NCI-H1436 (cell line): ENCODE results near the gene DAZL.
A peak's percentile ranks its signal among the peaks of the same experiment; 100 is the strongest.
"Not testable (repeated sequence)": the region's sequence is repeated elsewhere in the genome, so short reads cannot be mapped to it uniquely, and the experiment has no call there.

Source experiments
- DNase-seq: peaks from one replicate; lab custom pipeline; 2025; lab: John Stamatoyannopoulos, UW

The DAZL gene, protein sequence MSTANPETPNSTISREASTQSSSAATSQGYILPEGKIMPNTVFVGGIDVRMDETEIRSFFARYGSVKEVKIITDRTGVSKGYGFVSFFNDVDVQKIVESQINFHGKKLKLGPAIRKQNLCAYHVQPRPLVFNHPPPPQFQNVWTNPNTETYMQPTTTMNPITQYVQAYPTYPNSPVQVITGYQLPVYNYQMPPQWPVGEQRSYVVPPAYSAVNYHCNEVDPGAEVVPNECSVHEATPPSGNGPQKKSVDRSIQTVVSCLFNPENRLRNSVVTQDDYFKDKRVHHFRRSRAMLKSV

DNA sequence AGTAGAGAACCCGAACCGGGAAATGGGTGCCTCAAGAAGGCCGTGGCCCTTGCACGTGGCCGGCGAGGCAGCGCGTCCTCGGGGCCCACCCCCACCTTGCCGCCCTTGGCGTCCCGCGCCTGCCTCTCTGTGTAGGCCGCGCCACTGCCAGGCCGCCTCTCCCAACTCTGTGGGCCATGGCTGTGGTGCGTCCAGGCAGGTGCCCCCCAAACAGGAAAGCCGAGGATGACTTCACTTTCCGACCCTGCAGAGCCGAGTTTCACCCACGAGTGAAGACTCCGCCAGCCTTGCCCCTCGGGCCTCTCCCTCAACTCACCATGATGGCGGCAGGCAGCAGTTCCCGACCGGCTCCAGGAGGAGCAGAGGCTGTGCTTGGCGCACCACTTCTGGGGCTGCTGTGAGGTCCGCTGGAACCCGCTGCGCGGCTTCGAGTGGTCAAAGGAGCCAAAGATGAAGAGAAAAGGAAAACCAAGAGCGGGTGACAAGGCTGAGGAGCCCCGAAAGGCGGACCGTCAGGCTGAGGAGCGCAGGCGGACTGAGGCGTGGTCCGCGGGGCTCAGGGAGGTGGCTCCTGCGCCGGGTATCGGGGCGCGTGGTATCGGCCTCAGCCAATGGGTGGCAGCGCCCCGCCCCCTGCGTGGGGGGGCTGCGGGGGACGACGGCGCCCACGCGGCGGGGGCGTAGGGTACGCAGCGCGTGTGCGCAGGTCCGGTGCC is at the start of gene DAZL:
Gene DAZL (minus strand): TSS at position 537 of the 716 bp plus-strand sequence. CDS start 218 bp downstream, at position 319.
- DNase-seq = no peak

DNA sequence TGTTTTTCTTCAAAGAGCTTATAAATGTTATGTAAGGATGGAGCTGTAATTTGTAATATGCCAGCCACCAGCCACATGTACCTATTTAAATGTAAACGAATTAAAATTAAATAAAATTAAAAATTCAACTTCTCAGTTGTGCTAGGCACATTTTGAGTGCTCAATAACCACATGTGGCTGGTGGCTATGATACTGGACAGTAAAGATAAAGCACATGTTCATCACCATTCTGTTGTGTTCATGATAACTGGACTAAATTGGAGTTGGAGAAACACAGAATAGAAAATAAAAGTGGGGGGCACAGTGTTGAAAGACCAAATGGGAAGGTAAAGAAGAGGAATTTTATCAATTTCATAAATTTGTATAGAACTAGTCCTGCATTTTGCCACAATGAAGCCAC is 49.8 kb upstream of the DAZL start:
- DNase-seq = no peak

DNA sequence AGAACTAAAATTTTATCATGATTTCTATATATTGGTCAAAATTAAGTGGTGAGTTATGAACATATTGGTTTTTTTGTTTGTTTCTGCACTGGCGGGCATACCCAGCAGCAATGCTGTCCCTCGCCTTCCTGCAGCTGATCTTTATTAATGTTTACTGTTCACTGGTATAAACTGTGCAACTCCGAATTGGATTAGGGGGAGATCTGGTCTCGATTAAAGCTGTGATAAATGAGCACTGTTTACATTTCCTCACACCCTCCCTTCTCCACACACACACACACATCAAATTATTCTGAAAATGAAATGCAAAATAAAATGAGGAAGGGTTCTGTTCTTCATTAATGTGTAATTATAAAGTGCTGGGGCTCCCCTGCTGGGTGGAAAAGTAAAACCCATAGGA is 48.5 kb upstream of the DAZL start:
- no peak for DNase-seq

DNA sequence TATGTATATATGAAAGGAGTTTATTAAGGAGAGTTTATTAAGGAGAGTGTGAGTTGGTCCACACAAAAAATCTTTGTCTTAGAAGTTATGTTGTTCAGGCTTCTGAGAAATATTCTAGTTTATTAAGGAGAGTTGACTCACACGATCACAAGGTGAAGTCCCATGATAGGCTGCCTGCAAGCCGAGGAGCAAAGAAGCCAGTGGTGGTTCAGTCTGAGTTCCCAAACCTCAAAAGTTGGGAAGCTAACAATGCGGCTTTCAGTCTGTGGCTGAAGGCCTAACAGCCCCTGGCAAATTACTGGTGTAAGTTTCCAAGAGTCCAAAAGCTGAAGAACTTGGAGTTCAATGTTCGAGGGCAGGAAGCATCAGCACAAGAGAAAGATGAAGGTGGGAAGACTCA is 42.4 kb upstream of the DAZL start:
- DNase-seq = no peak

DNA sequence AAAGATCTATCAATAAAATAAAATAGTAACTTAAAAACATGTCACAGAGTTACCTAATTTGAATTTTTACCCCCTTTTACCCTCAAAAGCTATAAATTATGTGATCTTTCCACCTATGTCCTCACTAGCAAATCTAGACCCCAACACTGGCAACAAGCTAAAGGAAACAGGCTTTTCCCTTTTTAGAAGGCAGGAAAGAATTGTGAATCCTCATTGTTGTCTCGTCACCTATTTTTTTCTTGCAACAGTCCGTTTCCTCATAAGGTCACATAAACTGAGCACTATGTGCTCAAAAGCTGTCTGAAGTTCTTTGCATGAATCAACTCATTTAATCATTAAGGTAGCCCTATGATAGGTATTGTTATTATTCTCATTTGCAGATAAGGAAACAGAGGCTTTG is 34.6 kb upstream of the DAZL start:
- no peak for DNase-seq

DNA sequence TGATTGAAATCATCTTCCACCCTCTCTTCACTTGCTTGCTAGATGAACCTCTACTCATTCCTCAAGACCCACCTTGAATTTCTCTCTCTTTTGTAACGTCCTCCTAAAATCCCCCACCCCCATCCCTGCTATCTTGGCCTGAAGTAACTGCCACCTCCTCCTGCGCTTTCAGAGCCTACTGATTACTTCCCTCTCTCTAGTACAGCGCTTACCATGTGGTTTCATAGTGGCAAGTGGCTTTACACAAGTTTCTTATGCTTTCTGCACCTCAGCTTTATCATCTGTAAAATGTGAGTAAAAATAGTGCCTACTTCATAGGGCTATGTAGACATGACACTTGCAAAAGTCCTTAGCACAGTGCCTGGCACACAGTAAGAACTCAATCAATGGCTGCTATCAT is 28.7 kb upstream of the DAZL start:
- DNase-seq = no peak

DNA sequence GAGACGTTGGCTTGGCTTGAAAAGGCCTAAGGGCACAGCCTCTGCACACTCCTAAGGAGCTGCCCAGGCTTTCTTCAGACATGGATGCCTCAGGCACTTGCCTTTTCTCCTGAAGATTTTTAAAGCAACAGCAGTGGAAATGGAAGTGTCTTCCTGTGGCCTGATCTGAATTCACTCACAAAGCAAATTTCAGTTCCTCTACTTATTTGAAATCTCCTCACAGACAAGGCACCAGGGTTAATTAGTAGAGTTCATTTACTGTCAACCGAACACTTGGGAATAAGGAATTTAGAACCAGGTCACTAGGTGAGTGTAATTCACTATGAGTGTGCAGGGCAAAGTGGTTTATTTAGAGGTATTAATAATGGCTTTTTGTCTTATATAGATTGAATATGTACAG is 27.2 kb upstream of the DAZL start:
- no peak for DNase-seq

DNA sequence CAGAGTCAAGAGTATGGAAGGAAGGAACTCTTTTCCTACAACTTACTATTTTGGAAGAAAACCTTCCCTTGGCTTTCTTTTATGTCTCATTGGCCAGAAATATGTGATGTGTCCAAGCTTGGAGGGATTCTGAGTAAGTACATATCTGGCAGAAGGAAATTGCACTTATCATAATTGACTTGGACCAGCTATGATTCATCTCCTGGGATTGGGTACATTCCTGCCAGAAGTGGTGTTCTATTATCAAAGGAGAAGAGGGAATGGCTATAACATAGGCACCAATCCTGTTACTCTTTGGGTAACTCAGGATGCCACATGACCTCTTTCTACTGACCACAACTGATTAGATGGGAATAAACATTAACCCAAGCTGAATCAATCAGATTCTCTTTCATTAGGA is 13.5 kb upstream of the DAZL start:
- DNase-seq = no peak

DNA sequence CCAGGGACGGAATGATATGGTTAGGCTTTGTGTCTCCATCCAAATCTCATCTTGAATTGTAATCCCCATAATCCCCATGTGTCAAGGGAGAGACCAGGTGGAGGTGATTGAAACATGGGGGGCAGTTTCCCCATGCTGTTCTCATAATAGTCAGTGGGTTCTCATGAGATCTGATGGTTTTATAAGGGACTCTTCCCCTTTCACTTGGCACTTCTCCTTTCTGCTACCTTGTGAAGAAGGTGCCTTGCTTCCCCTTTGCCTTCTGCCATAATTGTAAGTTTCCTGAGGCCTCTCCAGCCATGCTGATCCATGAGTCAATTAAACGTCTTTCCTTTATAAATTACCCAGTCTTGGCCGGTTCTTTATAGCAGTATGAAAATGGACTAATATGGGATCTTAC is 11.9 kb upstream of the DAZL start:
- DNase-seq = not testable (repeated sequence)

DNA sequence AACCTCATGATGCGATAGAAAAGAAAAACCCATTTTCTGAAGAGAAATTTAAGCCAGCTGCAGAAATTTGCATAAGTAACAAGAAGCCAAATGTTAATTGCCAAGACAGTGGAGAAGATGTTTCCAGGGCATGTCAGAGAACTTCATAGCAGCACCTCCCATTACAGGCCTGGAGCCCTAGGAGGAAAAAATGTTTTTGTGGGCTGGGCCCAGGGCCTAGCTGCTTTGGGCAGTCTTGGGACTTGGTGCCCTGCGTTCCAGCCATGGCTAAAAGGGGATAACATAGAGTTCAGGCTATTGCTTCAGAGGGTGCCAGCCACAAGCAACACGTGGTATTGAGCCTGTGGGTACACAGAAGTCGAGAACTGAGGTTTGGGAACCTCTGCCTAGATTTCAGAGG is 10.9 kb upstream of the DAZL start:
- no peak for DNase-seq

DNA sequence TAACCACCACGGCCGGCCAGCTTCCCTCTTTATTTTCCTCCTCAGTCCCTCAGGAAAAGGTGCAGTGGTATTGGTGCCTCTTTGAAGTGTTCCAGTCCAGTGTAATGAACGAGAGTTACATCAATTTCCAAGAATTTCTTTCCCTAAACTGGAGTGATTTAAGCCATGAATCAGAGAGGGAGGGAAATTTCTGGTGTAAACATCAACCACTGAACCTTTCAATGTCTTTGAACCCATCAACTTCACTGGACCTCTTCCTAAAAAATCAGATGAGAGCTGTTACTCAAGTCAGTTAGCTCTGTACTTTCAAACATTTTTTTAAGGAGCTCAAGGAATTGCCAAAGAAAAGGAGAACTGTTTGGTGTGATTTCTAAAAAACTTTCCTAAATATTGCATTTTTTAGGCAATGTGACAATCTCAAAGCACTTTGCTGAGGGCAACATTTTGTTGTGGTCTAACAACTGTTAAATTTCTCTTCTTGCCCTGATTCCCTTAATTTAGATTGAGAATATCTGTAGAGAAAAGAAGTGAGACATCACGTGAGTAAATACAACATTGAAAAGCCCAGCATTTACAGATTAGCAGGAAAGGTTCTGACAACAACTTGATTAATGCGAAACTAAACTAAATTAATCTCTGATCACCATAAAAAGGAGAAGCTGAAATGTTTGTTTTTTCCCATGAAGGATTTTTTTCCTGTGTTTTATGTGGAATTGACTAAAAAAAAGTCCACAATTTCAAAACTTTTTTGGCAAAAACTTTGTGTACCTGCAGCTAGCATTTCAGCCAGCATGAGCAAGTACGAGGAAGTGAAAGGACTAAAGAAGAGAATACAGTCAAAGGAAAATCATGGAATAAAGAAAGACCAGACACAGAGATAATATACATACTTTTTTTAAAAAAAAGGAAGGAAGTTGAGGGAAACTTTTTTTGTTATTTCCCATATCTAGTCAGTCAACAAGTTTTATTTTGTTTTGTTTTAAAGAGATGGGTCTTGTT is 9.1 kb upstream of the DAZL start:
- no peak for DNase-seq

DNA sequence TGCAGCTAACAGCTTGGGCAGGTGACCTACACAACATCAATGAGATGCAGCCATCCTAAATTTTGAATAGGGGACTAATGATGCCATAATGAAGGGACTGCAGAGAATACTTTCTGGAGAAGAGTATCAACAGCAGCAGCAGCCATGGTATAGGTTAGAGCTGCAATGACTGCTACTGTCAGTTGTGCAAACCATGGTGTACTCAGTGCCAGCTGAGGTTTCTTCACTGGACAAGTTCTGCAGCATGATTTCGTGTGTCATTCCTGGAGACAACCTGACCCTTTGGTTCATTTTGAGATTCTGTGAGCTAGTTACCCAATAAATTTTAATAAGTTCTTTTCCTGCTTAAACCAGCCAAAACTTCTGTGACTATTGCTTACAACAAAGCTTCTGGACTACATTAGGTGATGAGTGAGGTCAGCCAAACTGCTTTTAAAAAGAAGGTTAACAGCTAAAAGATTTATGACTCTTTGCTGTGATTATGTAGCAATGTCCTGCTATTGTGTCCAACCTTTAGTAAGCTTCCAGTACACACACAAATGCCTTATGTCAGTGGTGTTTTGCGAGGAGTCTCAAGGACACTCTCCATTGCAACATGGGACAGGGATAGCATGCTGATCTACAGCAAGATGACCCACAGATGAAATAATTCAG is 4.8 kb upstream of the DAZL start:
- DNase-seq = no peak

DNA sequence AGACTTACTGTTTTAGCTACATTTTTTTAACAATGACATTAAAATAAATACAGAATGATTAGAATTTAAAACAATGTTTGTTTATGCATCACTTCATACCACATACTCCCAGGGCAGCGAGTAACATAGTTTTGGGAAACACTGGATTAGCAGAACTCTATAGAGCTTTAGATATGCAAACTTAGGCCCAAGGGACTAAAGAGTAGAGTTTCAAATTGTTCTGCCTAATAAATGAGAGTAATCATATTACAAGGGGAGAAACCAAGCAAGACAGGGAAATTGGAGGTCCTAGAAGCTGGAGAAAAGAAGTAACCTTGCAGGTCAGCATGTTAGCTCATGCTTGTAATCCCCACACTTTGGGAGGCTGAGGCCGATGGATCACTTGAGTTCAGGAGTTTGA is 3.6 kb upstream of the DAZL start:
- no peak for DNase-seq

DNA sequence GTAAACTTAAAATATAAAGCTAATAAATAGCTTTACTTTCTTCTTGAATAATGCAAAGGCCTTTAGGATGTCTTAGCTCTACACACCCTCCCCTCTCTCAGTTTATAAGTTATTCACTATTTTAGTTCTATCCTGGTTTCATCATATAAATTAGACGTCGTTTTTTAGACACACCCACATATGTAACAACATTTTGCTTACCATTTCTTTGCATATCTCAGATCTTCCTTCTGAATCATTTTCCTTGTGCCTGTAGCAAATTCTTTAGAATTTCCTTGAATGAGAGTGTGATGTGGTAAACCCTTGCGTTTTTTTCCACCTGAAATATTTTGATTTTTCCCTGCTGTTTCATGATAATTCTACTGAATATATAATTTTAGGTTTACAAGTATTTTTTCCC is 2.5 kb upstream of the DAZL start:
- no peak for DNase-seq

DNA sequence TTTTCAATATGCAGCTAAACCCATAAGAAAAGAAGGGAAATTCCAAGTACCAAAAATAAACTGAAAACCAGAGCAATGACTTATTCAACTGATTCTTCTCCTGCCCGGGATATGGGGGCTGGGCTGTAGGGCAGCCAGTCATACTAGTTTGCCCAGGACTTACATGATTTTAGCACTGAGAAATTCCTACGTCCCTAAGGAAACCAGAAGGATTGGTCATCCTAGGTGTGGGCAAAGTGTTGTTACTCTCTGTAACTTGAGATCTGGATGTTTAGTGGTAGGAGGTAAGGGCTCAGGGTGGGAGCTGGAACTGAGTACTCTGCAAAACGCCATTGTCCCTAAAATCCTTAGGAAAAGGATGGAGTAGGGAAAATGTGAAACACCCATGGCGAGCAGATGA is 1.2 kb upstream of the DAZL start:
- no peak for DNase-seq

DNA sequence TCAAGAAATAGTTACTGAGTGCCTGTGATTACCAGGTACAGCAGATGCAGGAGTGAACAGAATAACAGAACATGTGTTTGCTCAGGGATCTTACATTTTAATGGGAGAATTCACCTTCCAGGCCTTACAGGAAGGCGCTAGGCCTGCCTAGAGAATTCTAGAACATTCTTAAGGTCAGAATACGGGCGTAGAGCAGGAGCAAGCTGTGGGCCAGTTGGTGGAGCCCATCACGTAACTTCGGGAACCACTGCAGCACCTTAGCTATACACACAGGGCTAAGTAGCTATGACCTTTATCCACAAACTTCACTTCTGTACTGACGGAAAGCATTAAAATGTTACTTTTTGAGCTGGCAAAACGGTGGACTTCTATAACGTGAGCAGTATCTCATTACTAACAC is 743 bp upstream of the DAZL start:
- DNase-seq = no peak

DNA sequence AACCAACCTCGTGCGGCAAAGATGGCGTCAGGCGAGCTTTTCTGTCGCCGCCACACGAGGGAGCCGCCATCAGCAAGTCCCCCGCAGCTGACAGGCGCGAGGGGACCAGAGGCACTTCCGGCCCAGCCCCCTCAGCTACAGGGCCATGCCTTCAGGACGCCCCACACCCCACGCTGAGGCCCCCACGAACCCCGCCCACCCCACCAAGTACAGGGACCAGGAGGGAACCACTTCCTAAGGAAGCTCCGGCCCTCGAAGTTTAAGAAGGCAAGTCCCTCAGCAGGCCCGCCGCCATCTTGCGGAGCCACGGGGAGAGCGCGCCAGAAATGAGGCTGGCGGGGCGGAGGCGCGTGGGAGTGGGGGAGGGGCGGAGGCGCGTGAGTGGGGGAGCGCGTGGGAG is 790 bp downstream of the DAZL start:
- DNase-seq = no peak

DNA sequence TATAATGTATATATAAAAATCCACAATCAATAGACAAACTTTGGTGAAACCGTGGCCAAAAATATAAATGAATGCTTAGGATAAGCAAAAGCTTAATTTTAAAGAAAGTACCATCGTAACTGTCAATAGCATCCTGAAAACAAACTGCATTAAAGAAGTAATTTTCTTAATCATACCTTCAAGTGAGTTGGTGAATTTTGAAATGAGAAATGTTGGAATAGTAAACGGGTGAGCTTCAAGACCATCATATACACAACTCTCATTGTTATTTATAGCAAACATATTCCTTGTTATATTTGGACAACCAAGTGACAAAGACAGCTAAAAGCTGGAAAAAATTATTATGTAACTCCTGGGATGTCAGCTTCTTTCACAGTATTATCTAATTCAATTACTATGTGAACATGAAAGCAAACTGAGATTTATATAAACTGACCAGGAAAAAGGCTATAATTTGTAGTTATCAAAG is 3.7 kb downstream of the DAZL start:
- DNase-seq = no peak

DNA sequence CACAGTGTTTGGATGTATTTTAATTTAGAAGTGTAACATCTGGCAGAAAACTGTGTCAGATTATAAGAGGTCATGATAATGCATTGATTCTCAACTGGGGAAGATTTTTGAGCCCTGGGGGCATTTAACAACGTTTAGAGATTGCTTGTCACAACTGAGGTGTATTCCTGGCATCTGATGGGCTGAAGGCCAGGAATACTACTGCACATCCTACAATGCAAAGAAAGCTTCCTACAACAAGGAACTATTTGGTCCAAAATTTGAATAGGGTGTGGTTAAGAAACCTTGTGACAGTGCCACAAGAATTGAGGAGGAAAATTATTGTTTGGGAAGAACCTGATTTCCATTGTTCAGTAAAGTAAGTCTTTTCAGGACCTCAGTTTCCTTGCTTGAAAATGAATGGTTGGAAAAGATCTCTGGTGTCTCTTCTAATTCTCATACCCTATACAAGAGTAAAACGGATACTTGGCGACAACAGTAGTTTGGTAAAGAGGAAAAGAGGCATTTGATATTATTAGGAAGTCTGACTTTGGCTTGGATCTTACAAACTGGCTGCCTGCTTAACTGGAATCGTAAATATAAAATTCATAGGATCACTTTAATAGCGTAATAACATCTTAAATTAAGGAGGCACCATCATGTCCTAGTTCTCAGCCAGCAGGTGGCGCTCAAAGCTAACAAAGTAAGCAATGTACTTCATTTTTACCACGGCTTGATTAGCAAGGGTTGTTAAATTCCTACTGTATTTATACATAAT is 4.3 kb downstream of the DAZL start:
- DNase-seq = peak; percentile 55

DNA sequence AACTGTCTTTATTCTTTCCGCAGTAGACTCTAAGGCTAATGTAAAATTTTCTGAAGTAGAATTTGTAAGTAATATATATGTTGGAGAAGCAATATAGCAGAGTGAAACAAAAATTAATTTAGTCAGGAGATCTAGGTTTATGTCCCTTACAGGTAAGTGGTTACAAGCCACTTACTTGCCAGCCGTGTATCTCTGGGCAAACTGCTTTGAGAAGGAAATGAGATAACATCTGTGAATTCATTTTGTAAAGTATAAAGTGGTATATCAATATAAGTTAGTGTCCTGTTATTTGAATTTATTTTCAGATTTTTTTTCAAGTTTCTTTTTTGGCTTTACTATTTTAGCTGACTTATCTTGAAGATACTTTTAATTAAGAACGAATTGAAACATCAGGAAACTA is 5.5 kb downstream of the DAZL start:
- DNase-seq = no peak

DNA sequence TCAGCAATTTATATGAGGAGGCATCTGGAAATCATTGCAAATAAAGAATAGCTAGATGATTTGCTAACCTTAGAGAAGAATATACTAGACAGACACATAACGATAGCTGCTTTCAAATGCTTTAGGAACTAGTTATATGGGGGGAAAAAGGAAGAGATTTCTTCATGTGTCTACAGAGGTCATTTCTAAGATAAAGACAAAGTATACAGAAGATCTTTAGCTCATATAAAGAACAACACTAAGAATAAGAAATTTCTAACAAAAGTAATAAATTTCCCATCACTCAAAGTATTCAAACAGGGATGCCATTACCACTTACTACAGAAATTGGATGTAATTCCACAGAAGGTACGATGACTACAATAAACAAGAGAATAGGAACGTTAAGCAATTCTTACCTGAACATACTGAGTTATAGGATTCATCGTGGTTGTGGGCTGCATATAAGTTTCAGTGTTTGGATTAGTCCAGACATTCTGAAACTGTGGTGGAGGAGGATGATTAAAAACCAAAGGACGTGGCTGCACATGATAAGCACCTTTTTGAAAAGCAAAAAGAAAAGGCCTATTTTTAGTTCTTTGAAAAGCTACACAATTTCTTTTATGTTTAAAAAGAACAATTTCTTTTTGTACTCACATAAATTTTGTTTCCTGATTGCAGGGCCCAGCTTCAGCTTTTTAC is 8.7 kb downstream of the DAZL start:
- DNase-seq = no peak
